GM21447 (cell line): ENCODE data around the gene ZNF169.
"Not testable (repeated sequence)": the region's sequence is repeated elsewhere in the genome, so short reads cannot be mapped to it uniquely, and the experiment has no call there.

Experiments used
- ATAC-seq: cut with Tn5 transposase; IDR thresholded peaks from one replicate; pipeline ENCODE4 v1.9.1; 2021; ENCODE audit not compliant: unreplicated experiment

ZNF169 gene

DNA sequence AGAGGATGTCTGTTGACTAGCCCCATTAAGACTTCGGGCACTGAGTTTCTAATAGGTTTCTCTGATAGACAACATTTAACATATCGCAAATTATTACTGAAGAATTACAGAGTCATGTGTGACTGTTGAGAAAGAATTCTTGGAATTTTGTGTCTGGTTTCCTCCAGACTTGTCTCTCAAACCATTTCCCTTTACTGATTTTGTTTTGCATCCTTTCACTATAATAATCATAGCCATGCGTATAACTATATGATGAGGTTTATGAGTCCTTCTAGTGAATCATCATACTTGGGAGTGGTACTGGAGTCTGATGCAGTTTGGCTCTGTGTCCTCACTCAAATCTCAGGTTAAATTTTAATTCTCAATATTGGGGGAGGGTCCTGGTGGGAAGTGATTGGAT, 27.0 kb downstream of the ZNF169 start:
- no peak for ATAC-seq

DNA sequence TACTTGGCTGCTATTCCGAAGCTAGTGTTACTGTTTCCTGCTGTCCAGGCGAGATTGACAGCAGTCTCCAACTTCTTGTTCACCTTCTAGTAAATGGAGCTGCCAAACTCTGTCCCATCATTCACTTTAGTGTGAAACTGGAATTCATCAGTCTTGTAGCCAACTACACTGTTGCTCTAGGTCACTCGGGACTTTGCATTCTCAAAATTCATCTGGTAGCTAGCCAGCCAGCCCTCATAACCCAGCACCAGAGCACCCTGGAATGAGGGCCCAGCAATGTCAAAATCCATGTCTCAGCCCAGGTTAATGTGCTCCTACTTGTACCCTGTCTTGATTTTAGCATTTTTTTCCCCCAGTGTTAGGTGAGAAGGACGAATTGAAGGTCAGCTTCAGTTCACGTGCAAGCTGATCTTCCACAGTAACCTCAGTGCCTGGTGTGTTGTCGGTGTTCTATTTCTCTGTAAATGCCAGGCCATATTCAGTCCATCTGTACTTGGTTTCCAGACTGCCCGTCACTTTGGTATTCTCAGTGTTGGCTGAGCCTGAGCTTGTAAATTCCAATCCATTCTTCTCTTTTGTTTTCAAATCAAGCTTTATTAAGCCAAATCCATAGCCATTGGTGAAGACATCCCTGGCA, 28.9 kb downstream of the ZNF169 start:
- ATAC-seq = no peak

DNA sequence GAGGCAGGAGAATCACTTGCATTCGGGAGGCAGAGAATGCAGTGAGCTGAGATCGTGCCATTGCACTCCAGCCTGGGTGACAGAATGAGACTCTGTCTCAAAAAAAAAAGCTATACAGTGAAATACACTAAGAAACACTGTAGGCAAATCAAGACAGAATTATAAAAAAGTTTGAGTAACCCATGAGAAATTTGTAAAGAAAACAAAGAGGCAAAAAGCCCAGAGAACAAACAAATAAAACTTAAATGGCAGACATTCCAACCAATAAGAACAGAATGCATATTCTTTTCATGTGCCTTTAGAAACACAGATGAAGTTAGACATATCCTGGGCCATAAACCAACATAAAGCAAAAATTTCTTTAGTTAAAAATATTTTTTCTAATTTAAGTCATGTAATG, 30.6 kb downstream of the ZNF169 start:
- no peak for ATAC-seq

DNA sequence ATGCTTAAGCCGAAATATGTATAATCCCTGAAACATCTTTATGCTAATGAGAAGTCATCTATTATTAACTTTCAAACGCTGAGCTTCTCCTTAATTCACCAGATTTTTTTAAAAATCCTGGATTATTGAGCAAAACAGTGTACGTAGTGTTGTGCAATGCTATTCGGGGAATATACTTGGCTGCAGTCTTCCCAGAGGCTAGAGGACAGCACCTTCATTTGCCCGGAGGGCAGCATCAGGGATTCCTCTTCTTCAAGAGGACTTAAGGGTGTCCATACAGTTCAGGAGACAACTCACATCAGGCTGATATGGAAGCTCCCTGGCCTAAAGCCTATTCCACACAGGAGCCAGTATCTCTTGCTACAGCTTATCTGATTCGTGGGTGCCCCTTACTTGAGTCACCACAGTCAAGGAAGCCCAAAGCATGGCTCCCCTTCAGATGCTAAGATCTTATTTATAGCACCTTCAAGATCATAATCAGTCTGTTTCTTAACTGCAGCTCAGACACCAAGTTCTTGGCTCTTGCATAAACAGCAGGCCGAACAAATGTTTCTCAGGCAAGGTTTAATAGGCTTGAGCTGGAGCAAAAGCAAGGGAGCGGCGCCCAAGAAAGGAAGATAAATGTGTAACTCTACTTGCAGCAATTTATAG, 40.0 kb downstream of the ZNF169 start:
- no peak for ATAC-seq

DNA sequence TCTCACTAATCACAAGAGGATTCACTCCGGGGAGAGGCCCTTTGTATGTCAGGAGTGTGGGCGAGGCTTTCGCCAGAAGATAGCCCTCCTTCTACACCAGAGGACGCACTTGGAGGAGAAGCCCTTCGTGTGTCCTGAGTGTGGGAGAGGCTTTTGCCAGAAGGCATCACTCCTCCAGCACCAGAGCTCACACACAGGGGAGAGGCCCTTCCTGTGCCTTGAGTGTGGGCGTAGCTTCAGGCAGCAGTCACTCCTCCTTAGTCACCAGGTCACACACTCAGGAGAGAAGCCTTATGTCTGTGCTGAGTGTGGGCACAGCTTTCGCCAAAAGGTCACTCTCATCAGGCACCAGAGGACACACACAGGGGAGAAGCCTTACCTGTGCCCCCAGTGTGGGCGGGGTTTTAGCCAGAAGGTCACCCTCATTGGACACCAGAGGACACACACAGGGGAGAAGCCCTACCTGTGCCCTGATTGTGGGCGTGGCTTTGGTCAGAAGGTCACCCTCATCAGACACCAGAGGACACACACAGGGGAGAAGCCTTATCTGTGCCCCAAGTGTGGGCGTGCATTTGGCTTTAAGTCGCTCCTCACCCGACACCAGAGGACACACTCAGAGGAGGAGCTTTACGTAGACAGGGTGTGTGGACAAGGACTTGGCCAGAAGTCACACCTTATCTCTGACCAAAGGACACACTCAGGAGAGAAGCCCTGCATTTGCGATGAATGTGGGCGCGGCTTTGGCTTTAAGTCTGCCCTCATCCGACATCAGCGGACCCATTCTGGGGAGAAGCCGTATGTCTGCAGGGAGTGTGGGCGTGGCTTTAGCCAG, 41.6 kb downstream of the ZNF169 start:
- no peak for ATAC-seq

DNA sequence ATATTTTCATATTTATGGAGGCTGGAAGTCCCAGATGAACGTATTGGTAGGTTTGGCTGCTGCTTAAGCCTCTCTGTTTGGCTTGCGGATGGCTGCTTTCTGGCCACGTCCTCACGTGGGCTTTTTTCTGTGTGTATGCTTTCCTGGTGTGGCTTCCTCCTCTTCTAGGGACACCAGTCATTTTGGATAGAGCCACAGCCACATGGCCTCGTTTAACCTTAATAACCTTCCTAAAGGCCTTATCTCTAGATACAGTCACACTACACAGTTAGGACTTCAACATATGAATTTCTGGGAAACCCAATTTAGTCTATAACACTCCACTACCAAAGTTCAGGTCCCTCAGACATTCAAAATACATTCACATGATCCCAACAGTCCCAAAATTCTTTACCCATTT, 42.5 kb downstream of the ZNF169 start:
- ATAC-seq = no peak

DNA sequence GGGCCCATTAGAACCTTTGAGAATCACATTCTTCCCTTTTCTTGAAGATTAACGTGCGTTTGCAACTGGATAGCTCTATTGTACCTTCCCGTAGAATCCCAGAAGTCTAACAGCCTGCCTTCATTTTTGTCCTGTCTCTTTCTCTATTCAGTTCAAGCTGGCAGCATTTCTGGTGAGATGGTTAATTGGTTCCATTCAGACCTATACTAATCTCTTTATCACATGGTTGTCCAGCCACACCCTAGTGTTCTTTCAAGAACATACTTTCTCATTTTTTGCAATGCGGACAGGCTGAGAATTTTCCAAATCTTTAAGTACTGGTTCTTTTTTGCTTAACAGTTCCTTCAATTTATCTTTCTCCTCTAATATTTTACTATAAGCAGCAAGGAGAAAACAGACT, 43.3 kb downstream of the ZNF169 start:
- no peak for ATAC-seq

DNA sequence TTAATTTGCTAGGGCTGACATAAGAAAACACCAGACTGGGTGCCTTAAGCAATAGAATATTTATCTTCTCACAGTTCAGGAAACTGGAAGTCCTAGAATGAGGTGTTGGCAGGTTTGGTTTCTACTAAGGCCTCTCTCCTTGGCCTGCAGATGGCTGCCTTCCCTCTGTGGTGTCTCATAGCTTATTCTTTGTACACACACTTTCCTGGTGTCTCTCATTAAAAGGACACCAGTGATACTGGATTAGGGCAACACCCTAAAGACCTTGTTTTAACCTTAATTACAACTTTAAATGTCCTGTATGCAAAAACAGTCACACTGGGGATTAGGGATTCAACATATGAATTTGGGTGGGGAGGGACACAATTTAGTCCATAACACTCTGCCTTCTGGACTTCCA, 44.2 kb downstream of the ZNF169 start:
- no peak for ATAC-seq

DNA sequence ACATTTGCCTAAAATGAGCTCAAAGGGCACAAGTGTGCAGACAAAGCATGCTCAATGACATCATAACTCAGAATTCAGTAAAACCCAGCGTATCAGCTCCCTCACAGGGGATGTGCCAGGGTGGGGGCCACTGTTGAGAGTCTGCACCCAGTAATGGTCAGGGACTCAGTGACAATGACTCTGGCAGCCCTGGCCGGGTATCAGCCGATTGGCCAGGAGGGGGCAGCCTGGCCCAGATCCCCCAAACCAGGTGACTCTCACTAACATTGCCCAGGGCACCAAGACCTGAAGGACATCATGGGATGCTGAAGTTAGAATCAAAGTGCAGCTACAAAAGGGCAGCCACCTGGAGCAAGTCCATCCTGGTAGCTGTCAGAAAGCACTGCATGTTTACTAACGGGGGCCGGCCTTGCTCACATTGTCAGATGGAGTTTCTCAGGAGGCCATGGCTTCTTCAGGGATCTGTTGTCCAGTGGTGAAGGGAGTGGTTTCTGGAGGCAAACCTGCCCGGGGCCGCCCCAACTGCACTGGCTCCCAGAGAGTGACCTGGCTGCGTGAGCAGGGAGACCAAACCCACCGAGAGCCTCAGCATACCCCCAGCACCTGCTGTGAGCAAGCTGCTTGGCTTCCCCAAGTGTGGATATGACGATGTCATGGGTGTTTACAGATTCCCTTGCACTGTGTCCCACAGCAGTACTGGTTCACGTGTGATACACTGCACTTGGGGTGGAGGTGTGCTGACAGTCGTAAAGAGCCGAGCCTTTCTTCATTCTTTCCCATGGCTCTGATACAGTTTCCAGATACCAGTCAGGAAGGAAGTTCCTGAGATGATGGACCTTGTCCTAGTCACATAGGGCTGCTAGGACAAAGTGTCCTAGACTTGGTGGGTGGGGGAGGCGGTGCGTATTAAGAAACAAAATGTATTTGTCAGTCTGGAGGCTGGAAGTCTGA, 56.2 kb downstream of the ZNF169 start:
- ATAC-seq = not testable (repeated sequence)

DNA sequence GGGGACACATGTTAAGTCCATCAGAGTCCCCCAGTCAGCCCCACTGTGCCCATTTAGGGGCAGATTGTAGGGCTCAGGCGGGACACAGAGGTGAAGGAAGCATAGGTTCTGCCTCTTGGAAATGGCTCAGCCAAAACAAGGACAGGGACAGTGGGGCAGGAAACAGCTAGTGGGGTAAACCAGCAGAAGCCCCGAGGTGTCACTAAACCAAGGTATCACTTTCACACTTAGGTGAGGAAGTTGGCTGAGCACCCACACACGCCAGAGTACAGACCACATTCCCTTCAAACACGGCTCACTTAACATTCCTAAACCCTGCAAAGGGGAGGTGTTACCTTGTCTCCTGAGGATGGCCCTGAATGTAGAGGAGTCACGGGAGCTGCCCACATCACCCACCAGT, 57.1 kb downstream of the ZNF169 start:
- ATAC-seq = not testable (repeated sequence)

DNA sequence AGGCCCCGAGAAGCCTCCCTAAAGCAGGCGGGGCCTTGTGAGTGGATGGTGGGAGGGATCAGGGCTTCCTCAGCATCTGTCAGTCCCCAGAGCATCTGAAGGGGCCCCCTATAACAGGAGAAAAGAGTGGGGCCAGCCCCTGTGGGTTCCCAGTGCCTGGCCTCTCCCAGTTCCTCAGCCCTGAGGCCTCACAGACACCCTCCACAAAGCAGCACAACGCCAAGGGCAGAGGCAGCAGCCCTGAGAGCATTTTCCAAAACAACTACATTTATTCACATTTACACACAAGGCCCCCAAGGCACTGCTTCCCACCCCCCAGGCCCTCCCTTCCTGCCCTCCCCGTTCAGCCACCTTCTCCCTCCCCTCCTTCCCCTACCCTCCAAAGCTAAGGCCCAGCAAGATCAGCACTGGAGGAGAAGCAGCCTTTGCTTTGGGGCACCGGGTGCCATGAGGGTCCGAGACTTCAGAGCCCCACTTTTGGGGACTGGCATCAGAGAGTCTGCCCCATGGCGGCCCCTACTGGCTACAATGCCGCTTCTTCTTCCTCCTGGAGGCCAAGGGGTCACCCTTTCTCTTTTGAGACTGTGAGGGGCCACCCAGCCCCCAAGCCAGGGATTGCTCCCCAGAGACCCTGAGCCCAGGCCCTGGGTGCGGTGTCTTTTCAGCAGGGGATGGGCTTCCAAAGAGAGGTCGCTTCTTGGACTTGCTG, 59.0 kb downstream of the ZNF169 start:
- not testable (repeated sequence) for ATAC-seq

DNA sequence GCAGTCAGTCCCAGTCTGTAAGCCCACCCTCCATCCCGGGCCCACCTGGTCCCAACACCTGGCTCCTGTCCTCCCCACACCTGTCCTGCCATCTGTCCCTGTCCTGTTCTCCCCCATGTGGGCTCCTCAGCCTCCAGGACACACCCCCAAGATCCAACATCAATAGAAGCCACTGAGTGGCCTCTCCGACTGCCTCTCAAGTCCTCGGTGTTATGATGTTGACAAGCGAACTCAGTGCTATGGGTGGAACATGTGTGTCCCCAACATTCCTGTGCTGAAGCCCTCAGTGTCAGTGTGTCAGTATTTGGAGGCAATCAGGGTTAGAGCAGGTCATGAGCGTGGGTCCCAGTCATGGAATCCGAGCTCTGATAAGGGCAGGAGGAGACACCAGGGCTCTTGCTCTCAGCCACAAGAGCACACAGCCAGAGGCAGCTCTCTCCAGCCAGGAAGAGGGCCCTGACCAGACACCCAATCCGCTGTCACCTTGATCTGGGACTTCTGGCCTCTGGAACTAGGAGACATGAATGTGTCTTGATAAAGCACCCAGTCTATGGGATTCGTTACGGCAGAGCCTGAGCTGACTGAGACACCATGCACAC, 63.3 kb downstream of the ZNF169 start:
- ATAC-seq = not testable (repeated sequence)

DNA sequence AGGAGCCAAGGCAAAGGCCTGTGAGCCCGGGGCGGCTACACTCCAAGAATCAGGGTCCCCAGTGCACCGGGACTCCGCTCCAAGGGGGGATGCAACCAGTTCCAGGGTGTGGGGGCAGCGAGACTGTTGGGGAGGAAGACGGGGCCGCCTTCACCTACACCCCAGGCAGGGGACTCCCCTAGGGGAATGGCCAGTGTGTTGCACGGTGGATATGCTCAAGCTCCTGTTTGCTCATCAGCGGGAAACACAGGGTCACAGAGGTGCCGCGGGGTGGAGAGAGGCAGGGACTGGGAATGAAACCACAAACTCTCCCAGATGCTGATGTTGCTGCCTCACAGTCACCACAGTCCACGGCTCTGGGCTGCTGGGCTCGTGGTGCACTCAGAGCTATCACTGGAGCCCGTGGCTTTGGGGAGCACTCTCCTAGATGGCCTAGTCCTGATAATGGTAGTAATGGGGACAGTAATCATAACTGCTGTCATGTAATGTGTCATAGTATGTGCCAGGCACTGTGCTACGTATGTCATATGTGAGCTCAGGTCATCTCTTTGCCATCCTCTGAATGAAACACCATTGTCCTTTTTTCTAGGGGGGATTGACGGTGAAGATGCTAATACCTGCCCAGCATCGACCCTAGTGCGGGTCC, 64.2 kb downstream of the ZNF169 start:
- not testable (repeated sequence) for ATAC-seq

DNA sequence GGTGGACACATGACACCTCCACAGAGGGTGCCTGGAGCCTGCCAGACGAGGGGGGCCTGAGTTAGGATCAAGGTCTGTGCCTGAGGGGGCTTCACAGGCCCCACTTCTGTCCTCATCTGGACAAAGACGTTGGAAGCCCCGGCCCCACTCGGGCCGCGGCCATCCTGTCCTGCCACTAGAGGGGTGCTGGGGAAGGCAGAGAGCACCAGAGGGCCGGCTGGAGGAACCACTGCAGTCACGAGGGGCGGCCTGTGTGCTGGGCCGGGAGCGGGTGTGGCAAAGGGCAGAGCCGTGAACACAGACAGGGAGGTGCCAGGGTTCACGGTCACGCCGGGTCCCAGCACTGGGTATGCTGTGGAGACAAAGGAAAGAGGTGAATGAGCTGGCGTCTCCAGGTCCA, 66.5 kb downstream of the ZNF169 start:
- not testable (repeated sequence) for ATAC-seq

DNA sequence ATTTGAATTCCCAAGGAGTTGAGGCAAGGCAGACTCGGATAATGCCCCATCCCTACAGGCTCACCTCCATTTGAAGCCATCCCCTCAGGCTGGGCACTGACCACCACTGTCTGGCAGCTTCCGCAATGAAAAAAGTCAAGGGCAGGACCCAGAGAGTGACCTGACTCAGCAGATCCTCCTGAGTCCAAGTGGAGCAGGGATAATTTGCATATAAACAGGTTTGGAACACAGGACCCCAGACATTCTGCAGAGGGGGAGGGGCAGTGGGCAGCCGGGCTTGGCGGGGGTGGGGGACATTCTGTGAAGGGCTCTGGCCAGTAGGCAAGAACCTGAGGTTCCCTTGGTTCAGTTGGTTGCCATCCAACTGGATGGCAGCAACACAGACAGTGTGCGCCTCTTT, 69.4 kb downstream of the ZNF169 start, which contains the start of gene NUTM2F:
TSS of gene NUTM2F (minus strand) at position 101 of the 400 bp plus-strand sequence. CDS start at position 80, 21 bp downstream.
- not testable (repeated sequence) for ATAC-seq

DNA sequence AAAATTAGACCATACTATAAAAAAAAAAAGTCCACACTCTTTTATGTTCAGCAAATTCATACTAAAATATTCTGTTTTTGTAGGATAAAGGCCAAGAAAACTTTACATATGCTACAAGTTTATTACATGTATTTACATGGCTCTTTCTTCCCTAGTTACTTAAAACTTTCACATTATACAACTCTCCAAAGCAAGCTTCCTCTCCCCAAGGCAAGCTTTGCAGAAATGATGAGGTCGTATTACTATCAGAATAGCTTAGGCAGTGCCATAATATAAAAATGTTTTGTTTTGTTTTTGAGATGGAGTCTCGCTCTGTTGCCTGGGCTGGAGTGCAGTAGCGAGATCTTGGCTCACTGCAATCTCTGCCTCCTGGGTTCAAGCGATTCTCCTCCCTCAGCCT, 77.3 kb downstream of the ZNF169 start:
- not testable (repeated sequence) for ATAC-seq

DNA sequence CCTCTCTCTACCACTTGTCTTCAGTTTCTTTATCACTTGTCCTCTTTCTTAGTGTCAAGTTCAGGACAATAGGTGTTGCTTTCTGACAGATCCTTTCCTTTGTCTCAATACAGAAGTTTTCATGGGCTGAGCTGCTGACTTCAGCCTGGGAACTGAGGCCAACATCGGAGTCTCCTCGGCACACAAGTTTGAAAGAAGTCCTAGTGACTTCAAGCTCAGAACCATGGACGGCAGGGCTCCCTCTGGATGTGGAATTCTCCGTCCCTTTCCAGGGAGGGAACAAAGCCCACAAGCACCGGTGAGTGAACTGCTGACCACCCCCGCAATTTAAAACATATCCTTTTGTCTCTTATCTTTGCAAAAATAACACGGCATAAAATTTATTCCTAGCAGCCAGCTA, 79.6 kb downstream of the ZNF169 start:
- ATAC-seq = not testable (repeated sequence)

DNA sequence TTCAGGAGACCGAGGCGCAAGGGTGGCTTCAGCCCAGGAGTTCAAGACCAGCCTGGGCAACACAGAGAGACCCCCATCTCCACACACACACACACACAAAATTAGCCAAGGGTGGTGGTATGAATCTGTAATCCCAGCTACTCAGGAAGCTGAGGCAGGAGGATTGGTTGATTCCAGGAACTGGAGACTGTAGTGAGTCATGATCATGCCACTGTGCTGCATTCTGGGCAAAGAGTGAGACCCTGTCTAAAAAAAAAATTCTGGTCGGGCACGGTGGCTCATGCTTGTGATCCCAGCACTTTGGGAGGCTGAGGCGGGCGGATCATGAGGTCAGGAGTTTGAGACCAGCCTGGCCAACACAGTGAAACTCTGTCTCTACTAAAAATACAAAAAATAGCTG, 80.6 kb downstream of the ZNF169 start:
- not testable (repeated sequence) for ATAC-seq

DNA sequence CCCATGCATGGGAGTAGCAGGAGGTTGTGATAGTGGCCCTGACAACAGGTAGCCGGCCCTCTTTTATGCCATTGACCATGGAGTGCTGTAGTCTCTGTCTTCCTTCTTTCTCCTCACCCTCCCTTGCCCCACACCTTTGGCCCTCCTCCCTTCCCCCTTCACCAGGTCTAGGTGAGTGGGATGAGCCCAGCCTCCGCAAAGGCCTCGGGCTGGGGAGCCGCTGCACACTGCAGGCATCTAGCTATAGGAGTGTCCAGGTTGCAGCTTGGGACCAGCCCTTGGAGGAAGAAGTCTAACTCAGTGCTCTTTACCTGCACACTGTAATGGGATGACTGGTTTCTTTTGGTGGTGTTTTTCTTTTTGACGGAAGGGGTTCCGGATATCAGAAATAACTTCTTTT, 81.7 kb downstream of the ZNF169 start:
- ATAC-seq = not testable (repeated sequence)
